ENCODE measurements around the gene ZNF497. TPM values are rescaled to one million over a fixed set of nuclear protein-coding genes. Genes with fewer than 3 reads are reported as not detected.

The ZNF497 gene
- total and polyA plus RNA-seq, 9 of the 15 experiments (the other 6 are each of a cell fraction or from before 2014, with no cell fraction given) = 0.06 to 0.98 (median 0.44) TPM; not detected in 1

DNA sequence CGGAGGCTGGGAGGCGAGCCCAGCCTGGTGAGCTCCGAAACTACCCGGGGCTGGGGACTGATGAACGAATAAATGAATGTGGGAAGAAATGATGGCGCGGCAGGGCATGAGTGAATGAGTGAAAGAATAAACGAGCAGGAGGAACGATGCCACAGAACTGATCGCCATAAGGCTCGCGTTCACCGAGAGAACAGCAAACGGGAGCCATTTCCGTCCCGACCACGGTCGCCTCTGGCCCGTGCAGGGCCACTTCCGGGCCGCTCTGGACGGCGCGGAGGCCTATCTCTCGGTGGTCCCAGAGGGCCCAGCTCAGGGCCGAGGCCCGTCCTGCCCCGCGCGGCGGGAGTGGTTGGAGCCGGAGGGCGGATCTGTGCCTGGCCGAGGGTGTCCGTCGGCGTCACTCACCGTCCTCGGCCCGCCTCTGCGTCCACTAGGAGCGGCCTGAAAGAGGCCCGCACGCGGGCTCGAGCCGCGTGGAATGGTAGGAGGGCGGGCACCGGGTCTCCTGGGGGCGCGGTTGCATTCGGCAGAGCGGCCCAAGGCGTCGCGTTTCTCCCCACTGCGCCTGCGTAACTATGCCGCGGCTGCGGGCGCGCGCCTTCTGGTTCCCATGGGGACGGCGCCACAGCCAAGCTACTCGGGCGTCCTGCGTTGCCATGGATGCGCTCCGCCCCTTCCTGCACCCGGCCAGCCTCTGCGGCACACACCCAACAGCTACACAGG, at the start of gene ZNF497 (continued):
- TF ChIP-seq, protein P1, sequence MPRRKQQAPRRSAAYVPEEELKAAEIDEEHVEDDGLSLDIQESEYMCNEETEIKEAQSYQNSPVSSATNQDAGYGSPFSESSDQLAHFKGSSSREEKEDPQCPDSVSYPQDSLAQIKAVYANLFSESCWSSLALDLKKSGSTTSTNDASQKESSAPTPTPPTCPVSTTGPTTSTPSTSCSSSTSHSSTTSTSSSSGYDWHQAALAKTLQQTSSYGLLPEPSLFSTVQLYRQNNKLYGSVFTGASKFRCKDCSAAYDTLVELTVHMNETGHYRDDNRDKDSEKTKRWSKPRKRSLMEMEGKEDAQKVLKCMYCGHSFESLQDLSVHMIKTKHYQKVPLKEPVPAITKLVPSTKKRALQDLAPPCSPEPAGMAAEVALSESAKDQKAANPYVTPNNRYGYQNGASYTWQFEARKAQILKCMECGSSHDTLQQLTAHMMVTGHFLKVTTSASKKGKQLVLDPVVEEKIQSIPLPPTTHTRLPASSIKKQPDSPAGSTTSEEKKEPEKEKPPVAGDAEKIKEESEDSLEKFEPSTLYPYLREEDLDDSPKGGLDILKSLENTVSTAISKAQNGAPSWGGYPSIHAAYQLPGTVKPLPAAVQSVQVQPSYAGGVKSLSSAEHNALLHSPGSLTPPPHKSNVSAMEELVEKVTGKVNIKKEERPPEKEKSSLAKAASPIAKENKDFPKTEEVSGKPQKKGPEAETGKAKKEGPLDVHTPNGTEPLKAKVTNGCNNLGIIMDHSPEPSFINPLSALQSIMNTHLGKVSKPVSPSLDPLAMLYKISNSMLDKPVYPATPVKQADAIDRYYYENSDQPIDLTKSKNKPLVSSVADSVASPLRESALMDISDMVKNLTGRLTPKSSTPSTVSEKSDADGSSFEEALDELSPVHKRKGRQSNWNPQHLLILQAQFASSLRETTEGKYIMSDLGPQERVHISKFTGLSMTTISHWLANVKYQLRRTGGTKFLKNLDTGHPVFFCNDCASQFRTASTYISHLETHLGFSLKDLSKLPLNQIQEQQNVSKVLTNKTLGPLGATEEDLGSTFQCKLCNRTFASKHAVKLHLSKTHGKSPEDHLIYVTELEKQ (CRISPR knock-in tag; IDR thresholded peaks at IDR 0.05) = no peak
- TF ChIP-seq, protein P2, sequence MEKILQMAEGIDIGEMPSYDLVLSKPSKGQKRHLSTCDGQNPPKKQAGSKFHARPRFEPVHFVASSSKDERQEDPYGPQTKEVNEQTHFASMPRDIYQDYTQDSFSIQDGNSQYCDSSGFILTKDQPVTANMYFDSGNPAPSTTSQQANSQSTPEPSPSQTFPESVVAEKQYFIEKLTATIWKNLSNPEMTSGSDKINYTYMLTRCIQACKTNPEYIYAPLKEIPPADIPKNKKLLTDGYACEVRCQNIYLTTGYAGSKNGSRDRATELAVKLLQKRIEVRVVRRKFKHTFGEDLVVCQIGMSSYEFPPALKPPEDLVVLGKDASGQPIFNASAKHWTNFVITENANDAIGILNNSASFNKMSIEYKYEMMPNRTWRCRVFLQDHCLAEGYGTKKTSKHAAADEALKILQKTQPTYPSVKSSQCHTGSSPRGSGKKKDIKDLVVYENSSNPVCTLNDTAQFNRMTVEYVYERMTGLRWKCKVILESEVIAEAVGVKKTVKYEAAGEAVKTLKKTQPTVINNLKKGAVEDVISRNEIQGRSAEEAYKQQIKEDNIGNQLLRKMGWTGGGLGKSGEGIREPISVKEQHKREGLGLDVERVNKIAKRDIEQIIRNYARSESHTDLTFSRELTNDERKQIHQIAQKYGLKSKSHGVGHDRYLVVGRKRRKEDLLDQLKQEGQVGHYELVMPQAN (IDR thresholded peaks at IDR 0.05; ENCODE audit: borderline replicate concordance) = peak; percentile 98
- TF ChIP-seq PHF8 (IDR thresholded peaks at IDR 0.05; ENCODE audit: borderline replicate concordance, low read length) (peak; percentile 80), TAF7 (tag; IDR thresholded peaks at IDR 0.05) (peak; percentile 87), ZNF551 (CRISPR knock-in tag; IDR thresholded peaks at IDR 0.05) (no peak), MYC (IDR thresholded peaks at IDR 0.05; ENCODE audit: low read depth, low read length) (peak; percentile 87), MYC (CRISPR knock-in tag; IDR thresholded peaks at IDR 0.05; ENCODE audit: borderline replicate concordance, low read depth) (peak; percentile 69; the same call in 1 of the 2 replicates), KLF16 (IDR thresholded peaks at IDR 0.05) (no peak), KLF10 (CRISPR knock-in tag; IDR thresholded peaks at IDR 0.05) (no peak), KLF13 (tag; IDR thresholded peaks at IDR 0.05; ENCODE audit: borderline replicate concordance, low read depth) (peak; percentile 67; the same call in 1 of the 2 replicates), HEY1 (CRISPR knock-in tag; IDR thresholded peaks at IDR 0.05; ENCODE audit: borderline replicate concordance) (0 out of 2 replicates have a peak, but pooled peaks have one; percentile 34), POLR3G (IDR thresholded peaks at IDR 0.05; ENCODE audit: extremely low read depth, insufficient read length, insufficient replicate concordance) (no peak), ZNF644 (tag; IDR thresholded peaks at IDR 0.05; ENCODE audit: low read depth) (no peak)
- TF ChIP-seq, protein P3, sequence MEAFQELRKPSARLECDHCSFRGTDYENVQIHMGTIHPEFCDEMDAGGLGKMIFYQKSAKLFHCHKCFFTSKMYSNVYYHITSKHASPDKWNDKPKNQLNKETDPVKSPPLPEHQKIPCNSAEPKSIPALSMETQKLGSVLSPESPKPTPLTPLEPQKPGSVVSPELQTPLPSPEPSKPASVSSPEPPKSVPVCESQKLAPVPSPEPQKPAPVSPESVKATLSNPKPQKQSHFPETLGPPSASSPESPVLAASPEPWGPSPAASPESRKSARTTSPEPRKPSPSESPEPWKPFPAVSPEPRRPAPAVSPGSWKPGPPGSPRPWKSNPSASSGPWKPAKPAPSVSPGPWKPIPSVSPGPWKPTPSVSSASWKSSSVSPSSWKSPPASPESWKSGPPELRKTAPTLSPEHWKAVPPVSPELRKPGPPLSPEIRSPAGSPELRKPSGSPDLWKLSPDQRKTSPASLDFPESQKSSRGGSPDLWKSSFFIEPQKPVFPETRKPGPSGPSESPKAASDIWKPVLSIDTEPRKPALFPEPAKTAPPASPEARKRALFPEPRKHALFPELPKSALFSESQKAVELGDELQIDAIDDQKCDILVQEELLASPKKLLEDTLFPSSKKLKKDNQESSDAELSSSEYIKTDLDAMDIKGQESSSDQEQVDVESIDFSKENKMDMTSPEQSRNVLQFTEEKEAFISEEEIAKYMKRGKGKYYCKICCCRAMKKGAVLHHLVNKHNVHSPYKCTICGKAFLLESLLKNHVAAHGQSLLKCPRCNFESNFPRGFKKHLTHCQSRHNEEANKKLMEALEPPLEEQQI (IDR thresholded peaks at IDR 0.05) = no peak
- TF ChIP-seq, protein P4, sequence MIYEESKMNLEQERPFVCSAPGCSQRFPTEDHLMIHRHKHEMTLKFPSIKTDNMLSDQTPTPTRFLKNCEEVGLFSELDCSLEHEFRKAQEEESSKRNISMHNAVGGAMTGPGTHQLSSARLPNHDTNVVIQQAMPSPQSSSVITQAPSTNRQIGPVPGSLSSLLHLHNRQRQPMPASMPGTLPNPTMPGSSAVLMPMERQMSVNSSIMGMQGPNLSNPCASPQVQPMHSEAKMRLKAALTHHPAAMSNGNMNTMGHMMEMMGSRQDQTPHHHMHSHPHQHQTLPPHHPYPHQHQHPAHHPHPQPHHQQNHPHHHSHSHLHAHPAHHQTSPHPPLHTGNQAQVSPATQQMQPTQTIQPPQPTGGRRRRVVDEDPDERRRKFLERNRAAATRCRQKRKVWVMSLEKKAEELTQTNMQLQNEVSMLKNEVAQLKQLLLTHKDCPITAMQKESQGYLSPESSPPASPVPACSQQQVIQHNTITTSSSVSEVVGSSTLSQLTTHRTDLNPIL (CRISPR knock-in tag; IDR thresholded peaks at IDR 0.05) = no peak
- TF ChIP-seq, protein P5, sequence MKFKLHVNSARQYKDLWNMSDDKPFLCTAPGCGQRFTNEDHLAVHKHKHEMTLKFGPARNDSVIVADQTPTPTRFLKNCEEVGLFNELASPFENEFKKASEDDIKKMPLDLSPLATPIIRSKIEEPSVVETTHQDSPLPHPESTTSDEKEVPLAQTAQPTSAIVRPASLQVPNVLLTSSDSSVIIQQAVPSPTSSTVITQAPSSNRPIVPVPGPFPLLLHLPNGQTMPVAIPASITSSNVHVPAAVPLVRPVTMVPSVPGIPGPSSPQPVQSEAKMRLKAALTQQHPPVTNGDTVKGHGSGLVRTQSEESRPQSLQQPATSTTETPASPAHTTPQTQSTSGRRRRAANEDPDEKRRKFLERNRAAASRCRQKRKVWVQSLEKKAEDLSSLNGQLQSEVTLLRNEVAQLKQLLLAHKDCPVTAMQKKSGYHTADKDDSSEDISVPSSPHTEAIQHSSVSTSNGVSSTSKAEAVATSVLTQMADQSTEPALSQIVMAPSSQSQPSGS (CRISPR knock-in tag; IDR thresholded peaks at IDR 0.05) = no peak

Measured in K562 (cell line).